Trophoblast cell (in vitro differentiated cells and primary cell): Measurements from ENCODE around the gene STARD5.
A peak's percentile ranks its signal among the peaks of the same experiment; 100 is the strongest.

Experiments
- DNase-seq, 2 donors: peaks; one replicate each; pipeline ENCODE4 v3.0.0-alpha.2; 2016
- H2AFZ ChIP-seq: 2 replicates; pipeline ENCODE4 v1.6.1; 2013; ENCODE audit warnings: low read length, moderate library complexity, mild to moderate bottlenecking; ENCODE audit not compliant: insufficient read depth, poor library complexity
- H2AK5ac ChIP-seq: 2 replicates; pipeline ENCODE4 v1.6.1; 2013; ENCODE audit warnings: mild to moderate bottlenecking, low read length
- H2BK120ac ChIP-seq: 2 replicates; pipeline ENCODE4 v1.6.1; 2013; ENCODE audit warnings: low read length, mild to moderate bottlenecking, moderate library complexity; ENCODE audit not compliant: insufficient read depth, poor library complexity
- H2BK12ac ChIP-seq: 2 replicates; pipeline ENCODE4 v1.6.1; 2013; ENCODE audit warnings: mild to moderate bottlenecking, low read length, moderate library complexity
- H2BK5ac ChIP-seq: 2 replicates; pipeline ENCODE4 v1.6.1; 2013; ENCODE audit warnings: low read length, low read depth, moderate library complexity, mild to moderate bottlenecking; ENCODE audit not compliant: poor library complexity
- H3K14ac ChIP-seq: 2 replicates; pipeline ENCODE4 v1.6.1; 2013; ENCODE audit warnings: mild to moderate bottlenecking, low read length
- H3K18ac ChIP-seq: 2 replicates; pipeline ENCODE4 v1.6.1; 2013; ENCODE audit warnings: mild to moderate bottlenecking, low read length
- H3K23ac ChIP-seq: 2 replicates; pipeline ENCODE4 v1.6.1; 2013; ENCODE audit warnings: low read length
- H3K27ac ChIP-seq: 2 replicates; pipeline ENCODE4 v1.5.1; 2013; ENCODE audit warnings: low read depth, mild to moderate bottlenecking, inconsistent platforms, low read length, moderate library complexity
- H3K27me3 ChIP-seq: 2 replicates; pipeline ENCODE4 v1.6.1; 2013; ENCODE audit warnings: inconsistent platforms, mild to moderate bottlenecking, low read length, moderate library complexity; ENCODE audit not compliant: insufficient read depth
- H3K36me3 ChIP-seq, 2 experiments: 1 replicate in 1 of 2; 2 replicates in 1 of 2; pipeline ENCODE4 v1.6.1; 2013; ENCODE audit warnings: low read length in 2 of 2, mild to moderate bottlenecking in 2 of 2, moderate library complexity in 1 of 2; ENCODE audit not compliant: insufficient read depth in 2 of 2, control insufficient read depth in 1 of 2
- H3K4ac ChIP-seq: 2 replicates; pipeline ENCODE4 v1.6.1; 2013; ENCODE audit warnings: low read depth, mild to moderate bottlenecking, low read length, moderate library complexity
- H3K4me1 ChIP-seq, 2 experiments: 1 replicate in 1 of 2; 2 replicates in 1 of 2; pipeline ENCODE4 v1.6.1; 2013; ENCODE audit warnings: low read length in 2 of 2, mild to moderate bottlenecking in 2 of 2, moderate library complexity in 1 of 2; ENCODE audit not compliant: insufficient read depth in 2 of 2, control insufficient read depth in 1 of 2
- H3K4me2 ChIP-seq: 2 replicates; pipeline ENCODE4 v1.6.1; 2013; ENCODE audit warnings: inconsistent platforms, mild to moderate bottlenecking, low read length, moderate library complexity
- H3K4me3 ChIP-seq: 2 replicates; pipeline ENCODE4 v1.5.1; 2013; ENCODE audit warnings: mild to moderate bottlenecking, low read depth, low read length, inconsistent platforms
- H3K79me1 ChIP-seq: one replicate; pipeline ENCODE4 v1.6.1; 2013; ENCODE audit warnings: low read length
- H3K79me2 ChIP-seq: 2 replicates; pipeline ENCODE4 v1.6.1; 2013; ENCODE audit warnings: low read length, mild to moderate bottlenecking; ENCODE audit not compliant: control insufficient read depth, insufficient read depth, poor library complexity
- H3K9ac ChIP-seq: 2 replicates; pipeline ENCODE4 v1.6.1; 2013; ENCODE audit warnings: mild to moderate bottlenecking, low read length
- H3K9me3 ChIP-seq: 2 replicates; pipeline ENCODE4 v1.6.1; 2013; ENCODE audit warnings: low read depth, mild to moderate bottlenecking, control low read depth, inconsistent platforms, low read length; ENCODE audit not compliant: insufficient read depth
- H4K12ac ChIP-seq: 2 replicates; pipeline ENCODE4 v1.6.1; 2013; ENCODE audit warnings: low read depth, mild to moderate bottlenecking, low read length, moderate library complexity
- H4K8ac ChIP-seq: 2 replicates; pipeline ENCODE4 v1.6.1; 2013; ENCODE audit warnings: low read depth, mild to moderate bottlenecking, low read length, moderate library complexity
- H4K91ac ChIP-seq: one replicate; pipeline ENCODE4 v1.6.1; 2013; ENCODE audit warnings: low read depth, mild to moderate bottlenecking, low read length, moderate library complexity
- WGBS: extraction: QIAGEN DNeasy Blood & Tissue Kit; methylation state at CpG from one replicate; pipeline ENCODE4 v1.1.7; 2013; ENCODE audit warnings: missing lambda C conversion rate; ENCODE audit not compliant: insufficient read length, insufficient coverage; ENCODE audit errors: extremely low coverage; 5-methylcytosine and 5-hydroxymethylcytosine counted together

Gene STARD5

DNA sequence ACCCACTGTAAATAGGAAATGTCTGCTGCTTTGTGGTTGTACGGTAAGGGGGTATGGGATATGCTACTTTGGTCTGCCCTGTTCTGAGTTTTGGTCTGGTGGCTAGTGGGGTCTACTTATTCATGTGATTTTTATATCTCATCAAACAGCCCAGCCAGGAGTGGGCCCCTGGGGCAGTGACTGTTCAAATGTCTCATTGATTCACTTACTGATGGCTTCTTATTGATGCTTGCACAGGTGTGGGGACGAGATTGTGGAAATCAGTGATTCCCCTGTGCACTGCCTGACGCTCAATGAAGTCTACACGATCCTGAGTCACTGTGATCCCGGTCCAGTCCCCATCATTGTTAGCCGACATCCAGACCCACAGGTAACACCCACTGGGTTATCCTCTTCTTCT is 38.5 kb downstream of the STARD5 start:
- Histone ChIP-seq H3K79me2 (no peaks in the 10 kb centered on the region), H4K91ac (no peak overlapping the region), H4K8ac (no peak overlapping the region), H3K18ac (no peak overlapping the region), H3K27me3 (no peaks in the 10 kb centered on the region), H3K23ac (no peak overlapping the region), H4K12ac (no peak overlapping the region), H2AFZ (no peak overlapping the region), H3K36me3 (no peaks in the 10 kb centered on the region), H3K27ac (no peak overlapping the region), H3K14ac (no peak overlapping the region), H3K4me3 (no peak overlapping the region), H2BK120ac (no peak overlapping the region), H3K9ac (no peak overlapping the region), H3K4me1 (peaks cover 4 to 16% of the 10 kb centered on the region in 2 experiments), H2BK5ac (no peak overlapping the region), H3K79me1 (no peaks in the 10 kb centered on the region), H2BK12ac (no peak overlapping the region), H3K9me3 (peaks cover 2% of the 10 kb centered on the region), H2AK5ac (no peak overlapping the region), H3K4ac (no peak overlapping the region), H3K4me2 (no peak overlapping the region)
- DNase-seq = no peak
- no CpG with 5 or more reads among the region's 6 CpGs for WGBS

DNA sequence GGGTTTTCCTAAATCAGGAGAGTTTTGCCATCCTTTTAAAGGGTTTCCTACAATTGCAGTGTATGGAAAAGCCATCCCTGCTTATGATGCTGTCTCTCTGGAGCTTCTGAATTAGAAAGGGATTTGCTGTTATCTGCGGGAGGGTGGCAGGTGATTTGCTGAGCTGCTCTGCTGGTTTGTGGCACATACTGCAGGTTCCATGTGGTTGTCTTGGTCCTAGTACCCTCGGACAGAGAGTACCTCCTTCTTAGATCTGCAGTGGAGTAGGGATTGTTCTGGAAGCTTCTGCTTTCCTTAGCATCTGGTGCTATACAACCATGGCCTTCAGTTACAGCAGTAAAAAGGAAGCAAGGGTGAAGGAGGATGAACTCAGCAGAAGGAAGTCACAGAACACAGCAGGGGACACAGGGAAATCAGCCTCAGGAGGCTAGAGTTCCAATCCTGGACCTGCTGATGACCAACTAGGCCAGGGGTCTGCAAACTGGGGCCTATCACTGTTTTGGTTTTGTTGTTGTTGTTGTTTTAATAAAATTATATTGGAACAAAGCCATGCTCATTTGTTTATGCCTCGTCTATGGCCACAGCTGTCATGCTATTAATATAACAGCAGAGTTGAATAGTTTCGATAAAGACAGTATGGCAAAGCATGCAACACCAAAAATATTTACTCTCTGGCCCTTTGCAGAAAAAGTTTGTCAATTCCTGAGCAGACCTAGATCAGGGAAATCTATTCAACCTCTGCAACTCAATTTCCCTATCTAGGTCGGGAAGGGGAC is 39.5 kb downstream of the STARD5 start:
- WGBS = no CpG with 5 or more reads among the region's 5 CpGs
- Histone ChIP-seq H4K91ac (no peak overlapping the region), H3K27ac (no peak overlapping the region), H3K14ac (no peak overlapping the region), H3K79me2 (no peaks in the 10 kb centered on the region), H3K9ac (no peak overlapping the region), H3K4me3 (no peak overlapping the region), H3K23ac (no peak overlapping the region), H2AK5ac (no peak overlapping the region), H3K4me1 (peaks cover 4 to 16% of the 10 kb centered on the region in 2 experiments), H4K12ac (no peak overlapping the region), H3K4ac (no peak overlapping the region), H2BK120ac (no peak overlapping the region), H3K18ac (no peak overlapping the region), H3K9me3 (peaks cover 2% of the 10 kb centered on the region), H3K27me3 (no peaks in the 10 kb centered on the region), H2BK12ac (no peak overlapping the region), H3K79me1 (no peaks in the 10 kb centered on the region), H2AFZ (no peak overlapping the region), H3K4me2 (no peak overlapping the region), H2BK5ac (no peak overlapping the region), H3K36me3 (no peaks in the 10 kb centered on the region), H4K8ac (no peak overlapping the region)
- no peak for DNase-seq

DNA sequence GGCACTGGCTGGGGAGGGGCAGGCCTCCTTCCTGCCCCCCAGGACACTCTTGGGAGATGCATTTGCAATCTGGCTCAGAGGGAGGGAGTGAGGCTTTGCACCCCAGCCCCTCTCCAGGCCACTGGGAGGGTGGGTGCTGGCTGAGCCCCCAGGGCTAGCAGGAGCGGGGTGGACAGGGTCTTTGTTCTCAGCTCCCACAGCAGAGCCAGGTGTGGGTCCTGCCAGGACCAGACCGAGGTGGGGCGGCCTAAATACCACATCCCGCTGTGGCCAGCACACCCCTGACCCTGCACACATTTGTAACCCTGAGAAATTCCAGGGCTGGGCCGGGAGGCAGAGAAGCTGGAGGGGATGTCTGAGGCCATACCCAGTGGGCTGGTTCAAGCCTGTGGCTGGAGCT is 41.0 kb downstream of the STARD5 start:
- no peak overlapping the region for H2BK12ac ChIP-seq
- no peak overlapping the region for H3K14ac ChIP-seq
- no CpG with 5 or more reads among the region's 5 CpGs for WGBS
- no peak for DNase-seq
- no peak overlapping the region for H3K27ac ChIP-seq
- H4K91ac ChIP-seq = no peak overlapping the region
- peaks cover 4 to 16% of the 10 kb centered on the region in 2 experiments for H3K4me1 ChIP-seq
- no peak overlapping the region for H3K4ac ChIP-seq
- H3K79me2 ChIP-seq = no peaks in the 10 kb centered on the region
- no peak overlapping the region for H2AK5ac ChIP-seq
- H3K4me2 ChIP-seq = no peak overlapping the region
- no peak overlapping the region for H4K8ac ChIP-seq
- H3K79me1 ChIP-seq = no peaks in the 10 kb centered on the region
- no peak overlapping the region for H2BK5ac ChIP-seq
- no peaks in the 10 kb centered on the region for H3K27me3 ChIP-seq
- H3K9me3 ChIP-seq = peaks cover 5% of the 10 kb centered on the region
- H3K9ac ChIP-seq = no peak overlapping the region
- H3K36me3 ChIP-seq = no peaks in the 10 kb centered on the region
- no peak overlapping the region for H3K4me3 ChIP-seq
- H3K18ac ChIP-seq = no peak overlapping the region
- H2AFZ ChIP-seq = no peak overlapping the region
- no peak overlapping the region for H3K23ac ChIP-seq
- no peak overlapping the region for H2BK120ac ChIP-seq
- no peak overlapping the region for H4K12ac ChIP-seq

DNA sequence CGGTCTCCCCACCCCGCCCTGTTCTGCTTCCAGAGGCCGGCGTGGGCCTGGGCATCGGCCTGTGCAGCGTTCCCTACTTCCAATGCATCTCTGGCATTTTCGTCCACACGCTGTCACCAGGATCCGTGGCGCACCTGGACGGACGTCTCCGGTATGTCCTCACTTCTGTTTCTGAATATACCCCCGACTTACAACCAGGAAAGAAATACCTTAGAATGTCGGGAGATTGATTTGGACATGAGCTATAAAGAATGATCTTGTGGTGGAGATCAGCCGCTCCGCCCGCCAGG is 41.4 kb downstream of the STARD5 start:
- no peak overlapping the region for H3K9ac ChIP-seq
- H3K18ac ChIP-seq = no peak overlapping the region
- no peaks in the 10 kb centered on the region for H3K79me1 ChIP-seq
- no peak overlapping the region for H3K23ac ChIP-seq
- peaks cover 4% of the 10 kb centered on the region for H3K9me3 ChIP-seq
- peaks cover 4 to 16% of the 10 kb centered on the region in 2 experiments for H3K4me1 ChIP-seq
- H2AFZ ChIP-seq = no peak overlapping the region
- H3K4me2 ChIP-seq = no peak overlapping the region
- no peak overlapping the region for H2AK5ac ChIP-seq
- H2BK5ac ChIP-seq = no peak overlapping the region
- no peak overlapping the region for H4K91ac ChIP-seq
- no peak overlapping the region for H4K12ac ChIP-seq
- peak in 1 of 2 donors; percentile 25 for DNase-seq
- no peak overlapping the region for H2BK120ac ChIP-seq
- H3K14ac ChIP-seq = no peak overlapping the region
- no CpG with 5 or more reads among the region's 18 CpGs for WGBS
- no peak overlapping the region for H4K8ac ChIP-seq
- H2BK12ac ChIP-seq = no peak overlapping the region
- no peak overlapping the region for H3K4me3 ChIP-seq
- no peaks in the 10 kb centered on the region for H3K27me3 ChIP-seq
- H3K36me3 ChIP-seq = no peaks in the 10 kb centered on the region
- no peaks in the 10 kb centered on the region for H3K79me2 ChIP-seq
- H3K27ac ChIP-seq = no peak overlapping the region
- no peak overlapping the region for H3K4ac ChIP-seq
